Esophagus muscularis mucosa (tissue), 4 donors: ENCODE data around the gene DPYSL3. TPM values are rescaled to one million over a fixed set of nuclear protein-coding genes. Genes with fewer than 3 reads are reported as not detected.

Experiments used
- DNase-seq: peaks from one replicate; pipeline ENCODE4 v3.0.0-alpha.2; 2017; ENCODE audit errors: extremely low spot score
- H3K27ac ChIP-seq, 4 donors: fragments of 200-600 bp; sonication (generic); replicated peaks in 1 of 4; 1 replicate in 3 of 4; 2 replicates in 1 of 4; pipeline ENCODE4 v1.5.1; 2016 to 2019; ENCODE audit warnings: mild to moderate bottlenecking in 1 of 4
- H3K27me3 ChIP-seq, 4 donors: fragments of 200-600 bp; sonication (generic); one replicate each; pipeline versions ENCODE4 v1.5.1 to v1.6.0; 2016 to 2019
- H3K36me3 ChIP-seq, 4 donors: fragments of 200-600 bp; sonication (generic); one replicate each; pipeline ENCODE4 v1.5.1; 2016 to 2019
- H3K4me1 ChIP-seq, 4 donors: fragments of 200-600 bp; sonication (generic); one replicate each; pipeline ENCODE4 v1.5.1; 2016 to 2019
- H3K4me3 ChIP-seq, 4 donors: fragments of 200-600 bp; sonication (generic); 1 replicate in 2 of 4; 2 replicates in 2 of 4; pipeline ENCODE4 v1.5.1; 2016 to 2019; ENCODE audit warnings: mild to moderate bottlenecking in 4 of 4, moderate library complexity in 1 of 4
- H3K9me3 ChIP-seq, 4 donors: fragments of 200-600 bp; sonication (generic); 1 replicate in 3 of 4; 2 replicates in 1 of 4; pipeline ENCODE4 v1.5.1; 2016 to 2019
- EP300 ChIP-seq: sonication (generic); formaldehyde crosslinking; IDR thresholded peaks from one replicate; pipeline ENCODE4 v1.6.1; 2017; ENCODE audit warnings: antibody characterized with exemption
- POLR2A ChIP-seq: fragments of 450-650 bp; IDR thresholded peaks from one replicate; pipeline ENCODE4 v1.6.1; 2017; ENCODE audit warnings: antibody characterized with exemption, moderate library complexity, mild to moderate bottlenecking, low read depth
- POLR2AphosphoS5 ChIP-seq, 2 donors: sonication (generic); formaldehyde crosslinking; IDR thresholded peaks; one replicate each; pipeline ENCODE4 v1.6.1; 2017; ENCODE audit warnings: antibody characterized with exemption in 2 of 2
- WGBS: methylation state at CpG from one replicate; pipeline ENCODE4 v1.1.5; 2018; 5-methylcytosine and 5-hydroxymethylcytosine counted together
- intact Hi-C: fragments of 100-400 bp; cut with DNase I; formaldehyde crosslinking; loops from one replicate; pipeline ENCODE4 v1.15.1; 2023
- total RNA-seq, 4 donors: library from RNA; depleted of rRNA; stranded (reverse); fragments of >200 nt; gene quantifications; one replicate each; pipeline versions ENCODE4 v1.1.0 to v1.2.1, GENCODE V29; 2016
- TF ChIP-seq, protein P1 (sequence below), 3 experiments: fragments of 200-600 bp in 2 of 3; fragments of 450-650 bp in 1 of 3; sonication (generic) in 2 of 3; IDR thresholded peaks; one replicate each; pipeline ENCODE4 v1.5.1; 2017 to 2019; ENCODE audit warnings: antibody characterized with exemption in 3 of 3, mild to moderate bottlenecking in 2 of 3, moderate library complexity in 1 of 3

The DPYSL3 gene
- total RNA-seq, 4 donors from 2014 or later: 295 to 449 (median 378) TPM

GRCh38 chr5:147450606-147451005 is 59.3 kb downstream of the DPYSL3 start:
- intact Hi-C loops: loop anchor here (5.0 kb wide), 1 partner anchor 127 kb away; no protein-coding TSS in a partner anchor
- Histone ChIP-seq H3K36me3 (no peaks in the 10 kb centered on the region), H3K27ac (peak overlapping the region; percentile 95 to 99 (median 98)), H3K4me3 (peak overlapping the region; percentile 88 to 98 (median 93)), H3K9me3 (no peaks in the 10 kb centered on the region), H3K27me3 (no peaks in the 10 kb centered on the region), H3K4me1 (peaks cover 34 to 79% (median 76%) of the 10 kb centered on the region in 4 donors)
- TF ChIP-seq, protein P1, sequence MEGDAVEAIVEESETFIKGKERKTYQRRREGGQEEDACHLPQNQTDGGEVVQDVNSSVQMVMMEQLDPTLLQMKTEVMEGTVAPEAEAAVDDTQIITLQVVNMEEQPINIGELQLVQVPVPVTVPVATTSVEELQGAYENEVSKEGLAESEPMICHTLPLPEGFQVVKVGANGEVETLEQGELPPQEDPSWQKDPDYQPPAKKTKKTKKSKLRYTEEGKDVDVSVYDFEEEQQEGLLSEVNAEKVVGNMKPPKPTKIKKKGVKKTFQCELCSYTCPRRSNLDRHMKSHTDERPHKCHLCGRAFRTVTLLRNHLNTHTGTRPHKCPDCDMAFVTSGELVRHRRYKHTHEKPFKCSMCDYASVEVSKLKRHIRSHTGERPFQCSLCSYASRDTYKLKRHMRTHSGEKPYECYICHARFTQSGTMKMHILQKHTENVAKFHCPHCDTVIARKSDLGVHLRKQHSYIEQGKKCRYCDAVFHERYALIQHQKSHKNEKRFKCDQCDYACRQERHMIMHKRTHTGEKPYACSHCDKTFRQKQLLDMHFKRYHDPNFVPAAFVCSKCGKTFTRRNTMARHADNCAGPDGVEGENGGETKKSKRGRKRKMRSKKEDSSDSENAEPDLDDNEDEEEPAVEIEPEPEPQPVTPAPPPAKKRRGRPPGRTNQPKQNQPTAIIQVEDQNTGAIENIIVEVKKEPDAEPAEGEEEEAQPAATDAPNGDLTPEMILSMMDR (IDR thresholded peaks at IDR 0.05): peak; percentile 14 to 21 (median 17)
- TF ChIP-seq POLR2AphosphoS5 (IDR thresholded peaks at IDR 0.05): no peak
- no peak for DNase-seq

DNA sequence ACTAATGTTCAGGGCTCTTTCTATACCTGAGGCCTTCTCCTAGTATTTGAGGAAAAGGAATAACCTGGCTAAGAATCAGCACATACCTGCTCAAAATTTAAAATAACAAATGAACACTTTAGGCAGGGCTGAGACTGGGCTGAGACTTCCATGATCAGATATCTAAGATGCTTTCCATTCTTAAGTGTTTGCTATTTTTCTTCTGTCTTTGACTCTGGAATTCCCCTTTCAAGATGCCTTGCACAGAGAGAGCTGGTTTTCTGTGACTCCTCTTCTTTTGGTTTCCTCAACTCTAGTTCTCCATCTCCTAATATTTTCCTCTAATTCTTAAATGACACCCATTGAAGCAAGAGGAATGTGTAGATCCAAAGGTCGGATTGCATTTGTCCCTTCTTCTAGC is 61.1 kb downstream of the DPYSL3 start:
- Histone ChIP-seq H3K27me3 (no peaks in the 10 kb centered on the region), H3K4me1 (peaks cover 26 to 86% (median 81%) of the 10 kb centered on the region in 4 donors), H3K4me3 (no peak overlapping the region), H3K27ac (peak overlapping the region; percentile 95 to 99 (median 98)), H3K36me3 (no peaks in the 10 kb centered on the region), H3K9me3 (no peaks in the 10 kb centered on the region)
- 39% methylated on average over 1 of the region's 1 CpG for WGBS
- TF ChIP-seq EP300 (no peak), POLR2A (no peak), POLR2AphosphoS5 (IDR thresholded peaks at IDR 0.05) (no peak)
- TF ChIP-seq, protein P1 (IDR thresholded peaks at IDR 0.05): no peak
- DNase-seq: no peak
- intact Hi-C loops: no loop called here

DNA sequence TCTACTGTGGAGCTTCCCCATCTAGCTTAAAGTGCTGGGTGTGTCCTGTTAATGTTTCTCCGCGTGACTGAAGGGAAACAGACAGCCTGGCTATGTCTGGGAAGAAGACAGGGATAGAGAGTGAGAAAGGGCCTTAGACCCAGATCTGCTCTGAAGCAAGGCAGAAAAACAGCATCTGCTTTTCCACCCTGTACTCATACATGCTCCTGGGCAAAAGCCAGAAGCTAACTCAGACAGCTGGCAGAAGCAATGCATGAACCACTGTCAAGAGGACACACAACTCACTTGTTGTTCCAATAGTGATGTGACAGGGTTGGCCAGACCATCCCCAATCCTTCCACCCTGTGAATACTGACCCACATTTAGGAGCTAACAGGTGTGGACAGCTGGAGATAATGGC is 63.3 kb downstream of the DPYSL3 start:
- TF ChIP-seq EP300 (peak; percentile 31), POLR2A (no peak), POLR2AphosphoS5 (IDR thresholded peaks at IDR 0.05) (peak; percentile 54 to 58)
- TF ChIP-seq, protein P1 (IDR thresholded peaks at IDR 0.05): no peak
- Histone ChIP-seq H3K4me3 (no peak overlapping the region), H3K27ac (peak overlapping the region; percentile 95 to 99 (median 98)), H3K4me1 (peaks cover 16 to 96% (median 93%) of the 10 kb centered on the region in 4 donors), H3K36me3 (no peaks in the 10 kb centered on the region), H3K9me3 (no peaks in the 10 kb centered on the region), H3K27me3 (no peaks in the 10 kb centered on the region)
- WGBS: 60% methylated on average over 2 of the region's 2 CpGs
- intact Hi-C loops: no loop called here
- DNase-seq: no peak

GRCh38 chr5:147445917-147446316 is 64.0 kb downstream of the DPYSL3 start:
- Histone ChIP-seq H3K4me3 (no peak overlapping the region), H3K36me3 (no peaks in the 10 kb centered on the region), H3K9me3 (no peaks in the 10 kb centered on the region), H3K27ac (peak overlapping the region; percentile 95 to 99 (median 98)), H3K4me1 (peaks cover 16 to 96% (median 93%) of the 10 kb centered on the region in 4 donors), H3K27me3 (no peaks in the 10 kb centered on the region)
- TF ChIP-seq POLR2A (no peak), EP300 (no peak), POLR2AphosphoS5 (IDR thresholded peaks at IDR 0.05) (no peak)
- TF ChIP-seq, protein P1 (IDR thresholded peaks at IDR 0.05): no peak
- intact Hi-C loops: no loop called here
- DNase-seq: no peak
- 56% methylated on average over 2 of the region's 2 CpGs for WGBS

GRCh38 chr5:147445090-147445489 is 64.8 kb downstream of the DPYSL3 start:
- H3K4me1 ChIP-seq: peaks cover 16 to 96% (median 93%) of the 10 kb centered on the region in 4 donors

More at GRCh38 chr5:147445090-147445489, 64.8 kb downstream of the DPYSL3 start:
- H3K27me3 ChIP-seq: no peaks in the 10 kb centered on the region
- no peaks in the 10 kb centered on the region for H3K36me3 ChIP-seq
- intact Hi-C loops: no loop called here
- no peaks in the 10 kb centered on the region for H3K9me3 ChIP-seq
- no peak overlapping the region for H3K4me3 ChIP-seq
- TF ChIP-seq, protein P1 (IDR thresholded peaks at IDR 0.05): no peak
- peak; percentile 47 to 62 for TF ChIP-seq POLR2AphosphoS5 (IDR thresholded peaks at IDR 0.05)
- no peak for DNase-seq
- H3K27ac ChIP-seq: peak overlapping the region; percentile 95 to 99 (median 98)
